Dermis blood vessel endothelial cell (primary cell): Measurements from ENCODE around the gene ARF6. TPM values are rescaled to one million over a fixed set of nuclear protein-coding genes. Genes with fewer than 3 reads are reported as not detected.

Experiments
- DNase-seq: peaks from one replicate; pipeline ENCODE4 v3.0.0; 2010
- total RNA-seq: library from RNA; depleted of rRNA; stranded (reverse); fragments of >200 nt; gene quantifications from 2 replicates; pipeline ENCODE4 v1.2.3, GENCODE V29; 2014

ARF6 gene
- total RNA-seq, 1 donor from 2014 or later = 64.7 TPM

- no peak for DNase-seq
Measured at GRCh38 chr14:49945448-49946319, 52.8 kb downstream of the ARF6 start.

Other genes with a start within 250 kb of the ARF6 start
- 8.7 and 13.9 TPM in 2 replicates for gene POLE2, start 204.9 kb upstream of the ARF6 start, total RNA-seq
- gene KLHDC1, start 200.0 kb upstream of the ARF6 start, total RNA-seq = 1.6 and 6.6 TPM in 2 replicates
- 49.0 and 53.6 TPM in 2 replicates for gene KLHDC2, start 124.9 kb upstream of the ARF6 start, total RNA-seq
- gene NEMF, start 40.3 kb upstream of the ARF6 start, total RNA-seq = 72.0 and 74.0 TPM in 2 replicates
- gene VCPKMT, start 223.5 kb downstream of the ARF6 start, total RNA-seq = 4.2 and 5.3 TPM in 2 replicates